GM13976 (cell line): ENCODE results near the gene SMOC1.

Experiments
- DNase-seq: peaks from one replicate; pipeline ENCODE4 v3.0.0; 2012; ENCODE audit warnings: low spot score
- in situ Hi-C: fragments of 300-500 bp; cut with MboI; formaldehyde crosslinking; loops from one replicate; pipeline ENCODE4 v1.12.0; 2022; ENCODE audit warnings: low sequenced_read_pairs, mixed read lengths, inconsistent platforms; ENCODE audit not compliant: unreplicated experiment
- TF ChIP-seq, protein P1 (sequence below): IDR thresholded peaks from 2 replicates; pipeline ENCODE4 v1.5.1; 2012; ENCODE audit warnings: borderline replicate concordance, mild to moderate bottlenecking; ENCODE audit not compliant: insufficient read depth; ENCODE audit errors: extremely low read depth, missing control alignments, control extremely low read depth

SMOC1 gene

DNA sequence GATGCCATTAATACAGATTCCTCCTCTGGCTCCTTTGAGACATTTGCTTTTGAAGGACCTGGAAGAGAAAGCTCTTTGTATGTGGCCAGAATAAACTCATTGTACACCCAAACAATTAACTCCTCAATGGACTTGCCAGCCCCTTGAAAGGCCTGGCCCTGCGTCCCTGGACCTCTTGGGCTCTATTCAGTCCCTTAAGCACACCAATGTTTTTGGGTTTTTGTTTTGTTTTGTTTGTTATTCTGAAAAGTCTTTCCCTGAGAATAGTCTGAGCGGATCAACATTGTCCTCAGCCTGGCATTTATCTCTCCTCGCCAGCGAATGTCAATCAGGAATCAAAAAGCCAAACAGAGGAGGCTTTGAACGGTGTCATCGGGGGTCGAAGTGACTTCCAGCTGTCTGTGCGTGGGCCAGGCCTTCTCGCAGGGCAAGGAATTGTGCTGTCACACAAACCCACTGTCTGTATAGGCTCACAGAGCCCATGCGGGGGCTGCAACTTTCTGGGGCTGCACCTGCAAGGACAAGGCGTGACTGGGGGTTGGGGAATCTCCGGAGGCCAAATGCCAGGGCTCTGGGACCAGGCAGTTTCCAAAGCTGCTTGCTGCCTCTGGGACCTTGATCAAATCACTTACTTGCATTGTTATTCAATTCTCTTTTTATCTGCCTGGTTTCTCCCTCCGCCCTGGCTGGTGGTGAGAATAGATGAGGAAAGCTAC lies 108.3 kb downstream of the SMOC1 start:
- in situ Hi-C loops: no loop called here
- TF ChIP-seq, protein P1, sequence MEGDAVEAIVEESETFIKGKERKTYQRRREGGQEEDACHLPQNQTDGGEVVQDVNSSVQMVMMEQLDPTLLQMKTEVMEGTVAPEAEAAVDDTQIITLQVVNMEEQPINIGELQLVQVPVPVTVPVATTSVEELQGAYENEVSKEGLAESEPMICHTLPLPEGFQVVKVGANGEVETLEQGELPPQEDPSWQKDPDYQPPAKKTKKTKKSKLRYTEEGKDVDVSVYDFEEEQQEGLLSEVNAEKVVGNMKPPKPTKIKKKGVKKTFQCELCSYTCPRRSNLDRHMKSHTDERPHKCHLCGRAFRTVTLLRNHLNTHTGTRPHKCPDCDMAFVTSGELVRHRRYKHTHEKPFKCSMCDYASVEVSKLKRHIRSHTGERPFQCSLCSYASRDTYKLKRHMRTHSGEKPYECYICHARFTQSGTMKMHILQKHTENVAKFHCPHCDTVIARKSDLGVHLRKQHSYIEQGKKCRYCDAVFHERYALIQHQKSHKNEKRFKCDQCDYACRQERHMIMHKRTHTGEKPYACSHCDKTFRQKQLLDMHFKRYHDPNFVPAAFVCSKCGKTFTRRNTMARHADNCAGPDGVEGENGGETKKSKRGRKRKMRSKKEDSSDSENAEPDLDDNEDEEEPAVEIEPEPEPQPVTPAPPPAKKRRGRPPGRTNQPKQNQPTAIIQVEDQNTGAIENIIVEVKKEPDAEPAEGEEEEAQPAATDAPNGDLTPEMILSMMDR: no peak
- no peak for DNase-seq

- in situ Hi-C loops: no loop called here
- DNase-seq: no peak
- TF ChIP-seq, protein P1: no peak
Observed at GRCh38 chr14:69988979-69989378, 109.8 kb downstream of the SMOC1 start.

DNA sequence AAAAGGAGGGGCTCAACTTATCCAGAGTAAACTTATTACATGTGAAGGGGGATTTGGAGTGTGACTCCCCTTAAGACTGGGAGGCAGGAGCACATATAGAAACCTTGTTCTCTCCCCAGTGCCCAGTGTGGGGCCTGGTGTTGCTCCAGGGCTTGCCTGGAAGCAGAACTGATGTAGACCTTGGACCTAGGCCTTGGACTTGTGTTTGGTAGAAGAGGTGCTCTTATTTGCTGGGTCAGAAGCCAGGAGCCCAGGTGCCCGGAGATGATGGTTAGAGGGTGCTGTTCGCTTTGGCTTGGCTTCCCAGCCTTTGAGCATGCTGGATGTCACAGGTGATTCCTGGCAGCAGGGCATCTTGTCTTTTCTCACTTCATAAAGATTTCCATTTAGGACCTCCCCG lies 110.4 kb downstream of the SMOC1 start:
- TF ChIP-seq, protein P1: no peak
- in situ Hi-C loops: no loop called here
- DNase-seq: no peak

DNA sequence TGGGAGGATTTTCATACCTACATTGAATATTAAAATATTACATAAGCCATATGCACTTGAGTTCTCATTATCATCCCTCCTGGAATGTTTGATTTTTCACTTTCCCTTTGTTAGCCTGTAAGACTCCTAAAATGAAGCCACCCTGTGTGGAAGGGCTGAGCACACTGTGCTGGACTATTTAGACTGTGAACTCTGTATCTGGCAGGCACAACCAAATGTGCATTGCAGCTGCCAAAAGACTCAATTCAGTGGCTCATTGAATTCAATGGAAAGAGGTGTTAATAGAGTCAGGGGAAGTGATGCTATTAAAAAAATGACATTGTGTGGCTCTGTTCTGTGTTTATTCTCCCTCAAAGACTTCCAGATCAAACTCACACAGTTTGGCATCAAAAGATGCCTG lies 111.1 kb downstream of the SMOC1 start:
- in situ Hi-C loops: no loop called here
- TF ChIP-seq, protein P1: no peak
- DNase-seq: no peak

- in situ Hi-C loops: no loop called here
- TF ChIP-seq, protein P1: no peak
- DNase-seq: no peak
Observed at GRCh38 chr14:69991422-69991821, 112.2 kb downstream of the SMOC1 start.

GRCh38 chr14:69992564-69992963 lies 113.3 kb downstream of the SMOC1 start:
- TF ChIP-seq, protein P1: no peak
- DNase-seq: no peak
- in situ Hi-C loops: no loop called here
